Stimulated activated CD4-positive, alpha-beta T cell treated with anti-CD3 and anti-CD28 coated beads, Interleukin-2, amount 100 ng/mL, for 24 hours (primary cell): ENCODE measurements around the gene ABCC3.

Experiments used
- DNase-seq, 2 donors: peaks; one replicate each; pipeline ENCODE4 v3.0.0-alpha.2; 2020

Gene ABCC3

DNA sequence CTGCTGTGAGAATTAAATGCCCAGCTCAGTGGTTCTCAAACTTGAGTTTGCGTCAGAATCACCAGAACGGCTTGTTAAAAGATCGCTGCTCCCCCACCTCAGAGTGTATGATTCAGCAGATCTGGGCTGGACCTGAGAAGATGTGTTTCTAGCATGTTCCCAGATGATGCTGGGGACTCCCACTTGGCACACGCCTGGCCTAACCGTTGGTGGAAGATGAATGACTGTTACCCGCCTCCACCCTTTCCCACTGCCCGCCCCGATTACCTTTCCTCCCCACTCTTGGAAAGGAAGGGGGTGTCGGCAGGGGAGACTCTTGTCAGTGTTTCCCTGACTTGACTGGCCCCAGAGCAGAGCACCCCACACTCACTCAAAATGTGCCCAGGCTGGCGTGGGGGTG is 29.3 kb upstream of the ABCC3 start:
- no peak for DNase-seq

DNA sequence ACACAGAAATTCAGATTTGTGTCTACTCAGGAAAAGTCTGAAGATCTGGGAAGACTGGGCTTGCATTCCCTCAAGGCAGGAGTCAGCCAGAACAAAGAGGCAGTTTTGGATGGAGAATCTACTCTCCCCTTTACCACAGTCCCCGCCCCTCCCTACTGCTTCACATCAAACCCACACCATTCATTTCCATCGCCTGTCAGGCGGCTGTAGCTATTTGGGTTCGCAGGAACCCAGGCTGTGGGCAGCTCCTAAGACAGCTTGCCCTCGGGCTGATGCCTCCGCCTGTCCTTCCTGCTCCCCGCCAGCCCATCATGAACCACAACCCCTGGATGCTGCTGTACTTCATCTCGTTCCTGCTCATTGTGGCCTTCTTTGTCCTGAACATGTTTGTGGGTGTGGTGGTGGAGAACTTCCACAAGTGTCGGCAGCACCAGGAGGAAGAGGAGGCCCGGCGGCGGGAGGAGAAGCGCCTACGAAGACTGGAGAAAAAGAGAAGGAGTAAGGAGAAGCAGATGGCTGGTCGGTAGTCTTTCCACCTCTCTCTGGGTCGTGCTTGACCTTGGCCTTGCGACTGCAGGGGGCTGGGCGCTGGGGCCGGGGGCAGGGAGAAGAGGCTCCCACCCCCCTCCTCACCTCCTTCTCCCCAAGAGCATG is 27.0 kb upstream of the ABCC3 start:
- DNase-seq, result no peak

DNA sequence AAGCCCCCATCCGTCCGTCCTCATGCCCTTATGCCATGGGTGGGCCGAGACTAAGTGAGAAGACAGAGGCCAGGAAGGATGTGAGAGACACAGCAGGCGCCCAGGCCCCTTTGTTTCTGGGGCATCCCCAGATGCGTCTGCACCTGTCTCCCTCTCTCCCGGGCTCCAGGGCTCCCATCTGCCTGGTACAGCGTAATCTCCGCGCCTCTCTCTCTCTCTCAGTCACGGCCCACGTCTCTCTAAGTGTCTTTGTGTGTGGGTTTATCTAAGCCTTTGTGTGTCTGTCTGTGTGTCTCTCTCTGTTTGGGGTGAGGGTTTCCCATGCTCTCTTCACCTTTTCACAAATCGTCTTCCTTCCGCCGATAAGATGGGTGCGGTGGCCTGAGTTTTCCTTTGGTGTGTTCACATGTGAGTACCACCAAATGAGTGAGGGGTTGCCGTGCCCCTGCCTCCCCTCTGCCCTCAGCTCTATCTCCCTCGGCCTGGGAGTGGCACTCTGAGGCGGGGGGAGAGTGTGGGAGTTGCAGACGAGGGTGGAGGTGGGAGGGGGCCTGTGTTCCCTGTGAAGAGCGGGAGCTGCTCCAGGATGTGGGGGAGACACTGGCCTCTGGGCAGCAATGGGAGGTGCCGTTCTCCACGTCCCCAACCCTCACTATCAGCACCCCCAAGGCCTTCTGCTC is 25.8 kb upstream of the ABCC3 start:
- DNase-seq, result no peak

DNA sequence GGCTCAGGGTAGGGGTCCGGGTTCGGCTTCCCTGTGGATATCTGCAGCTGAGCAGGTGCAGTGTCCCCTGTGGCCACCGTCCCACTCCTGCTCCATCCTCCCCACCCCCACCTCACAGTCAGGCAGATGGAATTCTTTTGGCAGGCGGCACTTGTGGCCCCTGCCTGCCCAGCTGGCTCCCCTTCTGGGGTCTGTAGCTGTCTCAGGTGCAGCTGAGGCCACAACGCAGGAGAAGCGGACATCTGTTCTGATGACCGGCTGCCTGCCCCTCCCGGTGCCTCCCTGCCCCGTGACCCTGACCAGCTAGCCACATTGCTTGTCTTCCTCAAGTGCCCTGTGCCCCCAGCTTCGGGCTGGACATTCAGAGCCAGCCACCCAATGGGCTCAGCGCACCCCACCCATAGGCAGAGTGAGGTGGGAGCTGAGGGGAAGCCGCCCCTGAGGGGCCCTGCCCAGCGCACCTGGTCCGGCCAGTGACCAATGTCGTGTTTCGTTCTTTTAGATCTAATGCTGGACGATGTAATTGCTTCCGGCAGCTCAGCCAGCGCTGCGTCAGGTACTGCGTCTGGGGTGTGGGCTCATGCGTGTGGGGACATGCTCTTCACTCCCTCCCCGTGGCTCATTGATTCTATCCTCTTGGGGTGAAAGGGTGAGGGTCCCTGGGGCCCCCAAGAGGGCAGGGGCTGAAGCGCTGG is 25.2 kb upstream of the ABCC3 start:
- DNase-seq, result no peak

DNA sequence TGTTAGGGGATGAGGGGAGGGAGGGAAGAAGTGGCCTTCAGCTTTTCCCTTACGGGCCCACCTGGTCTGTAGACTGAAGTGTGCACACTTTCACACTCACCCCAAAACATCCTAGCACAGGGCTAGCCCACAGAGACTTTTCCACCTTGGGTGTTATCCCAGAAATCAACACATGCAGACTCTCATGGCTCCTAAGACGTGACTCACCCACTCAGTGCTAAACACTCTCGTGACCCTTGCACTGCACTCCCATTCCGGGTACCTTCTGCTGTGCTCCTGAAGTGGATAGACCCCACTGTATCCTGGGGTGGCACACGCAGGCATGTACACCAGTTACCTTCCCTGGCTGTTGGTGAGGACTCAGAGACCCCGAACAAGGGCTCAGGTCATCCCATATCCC is 23.0 kb upstream of the ABCC3 start:
- no peak for DNase-seq

DNA sequence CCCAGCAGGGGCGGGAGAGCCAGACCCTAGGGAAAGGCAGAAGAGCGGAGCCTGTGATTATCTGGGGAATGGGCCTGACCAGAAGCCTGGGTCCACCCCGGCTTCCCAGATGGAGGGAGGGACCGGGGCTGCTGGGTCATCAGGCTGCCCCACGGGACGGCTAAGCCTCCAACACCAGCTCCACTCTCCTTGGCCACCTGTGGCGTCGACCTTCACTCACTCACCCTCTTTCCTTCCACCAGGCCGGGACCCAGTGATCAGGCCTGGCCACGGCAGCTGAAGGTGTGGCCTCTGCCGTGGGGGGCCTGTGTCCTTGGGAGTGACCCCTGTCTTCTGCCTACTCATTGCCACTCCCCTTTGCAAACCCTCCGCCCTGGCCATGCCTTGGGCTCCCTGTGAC is 22.4 kb upstream of the ABCC3 start:
- no peak for DNase-seq

DNA sequence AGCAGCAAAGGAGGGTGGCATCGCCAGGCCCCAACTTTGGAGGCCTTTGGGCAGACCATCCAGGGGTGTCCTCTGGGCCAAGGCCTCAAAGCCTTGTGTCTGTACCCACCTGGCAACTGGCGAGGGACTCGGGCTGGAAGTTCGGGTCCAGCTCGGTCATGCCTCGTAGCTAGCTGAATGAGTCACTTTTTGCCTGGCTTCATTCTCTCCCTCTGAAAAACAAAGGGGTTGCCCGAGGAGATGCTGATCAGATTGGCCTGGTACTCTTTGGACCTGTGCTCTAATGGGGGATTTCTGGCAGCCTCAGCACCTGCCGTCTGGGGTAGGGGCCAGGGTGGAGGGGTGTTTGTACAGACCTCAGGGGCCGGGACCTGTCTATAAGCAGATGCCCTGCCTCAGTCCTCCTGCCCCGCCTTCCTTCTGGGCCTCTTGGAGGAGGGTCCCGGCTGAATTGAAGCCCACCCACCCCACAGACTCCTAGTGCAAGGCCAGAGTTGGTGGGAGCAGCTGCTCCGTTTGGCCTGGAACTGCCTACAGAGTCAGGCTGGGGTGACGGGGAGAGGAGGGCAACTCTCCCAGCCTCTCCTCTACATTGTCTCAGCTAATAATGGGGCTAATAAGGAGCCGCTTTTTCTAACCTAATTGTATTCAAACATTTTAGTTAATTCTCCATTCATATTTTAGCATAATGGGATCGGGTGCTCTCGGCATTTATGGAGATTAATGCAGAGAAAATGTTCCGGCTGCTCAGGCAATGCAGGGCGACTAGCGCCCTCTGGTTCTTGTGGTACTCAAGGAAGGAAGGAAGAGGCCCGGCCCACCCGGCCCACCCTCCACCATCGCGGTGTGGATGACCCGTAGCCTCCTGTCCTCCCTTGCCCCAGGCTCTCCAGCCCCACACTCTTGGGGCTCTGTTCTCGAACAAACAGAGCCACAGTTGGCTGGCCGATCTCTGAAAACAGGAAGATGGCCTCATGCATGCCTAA is 21.4 kb upstream of the ABCC3 start:
- DNase-seq, result no peak

DNA sequence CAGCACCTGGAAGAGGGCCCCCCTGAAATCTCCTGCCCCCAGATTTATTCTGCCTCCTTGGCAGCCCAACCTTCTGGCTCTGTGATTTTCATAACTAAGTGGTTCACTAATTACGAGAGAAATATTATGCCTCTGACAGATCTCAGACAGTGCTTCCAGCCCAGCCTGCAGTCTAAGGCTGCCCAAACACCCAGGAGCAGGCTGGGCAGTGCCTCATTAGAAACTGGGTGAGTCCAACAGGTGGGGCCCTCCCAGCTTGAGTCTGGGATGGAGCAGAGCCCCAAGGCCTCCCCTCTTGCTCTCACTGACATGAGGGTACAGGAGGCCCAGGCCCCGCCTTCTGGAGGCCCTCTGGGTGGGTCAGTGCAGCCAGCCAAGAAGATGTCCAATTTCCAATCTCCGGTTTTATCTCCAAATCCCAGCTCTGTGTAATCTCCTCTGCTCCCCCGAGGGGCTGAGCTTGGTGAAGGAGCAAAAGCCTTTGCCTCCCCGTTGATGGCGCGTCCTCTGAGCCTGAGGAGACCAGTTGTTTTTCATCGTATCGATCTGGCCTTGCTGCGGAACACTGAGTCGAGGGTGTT is 20.1 kb upstream of the ABCC3 start:
- no peak for DNase-seq

DNA sequence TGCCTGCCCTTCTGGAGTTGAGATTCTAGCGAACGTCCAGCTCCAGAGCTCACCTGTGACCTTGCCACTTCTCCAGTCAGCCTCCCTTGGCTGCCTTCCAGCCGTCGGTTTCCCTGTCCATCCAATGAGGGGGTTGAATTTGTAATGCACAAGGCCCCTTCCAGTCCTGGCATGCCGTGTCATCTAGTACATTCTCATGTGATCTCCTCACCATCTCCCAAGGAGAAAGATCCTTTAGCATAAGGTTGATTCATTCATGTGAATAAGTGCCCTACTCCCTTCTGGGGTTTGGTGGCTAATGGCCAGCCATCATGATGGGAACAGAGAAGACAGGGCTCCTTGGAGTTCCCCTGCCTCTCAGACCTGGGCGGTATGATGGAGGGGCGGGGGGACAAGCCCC is 18.9 kb upstream of the ABCC3 start:
- DNase-seq, result no peak

DNA sequence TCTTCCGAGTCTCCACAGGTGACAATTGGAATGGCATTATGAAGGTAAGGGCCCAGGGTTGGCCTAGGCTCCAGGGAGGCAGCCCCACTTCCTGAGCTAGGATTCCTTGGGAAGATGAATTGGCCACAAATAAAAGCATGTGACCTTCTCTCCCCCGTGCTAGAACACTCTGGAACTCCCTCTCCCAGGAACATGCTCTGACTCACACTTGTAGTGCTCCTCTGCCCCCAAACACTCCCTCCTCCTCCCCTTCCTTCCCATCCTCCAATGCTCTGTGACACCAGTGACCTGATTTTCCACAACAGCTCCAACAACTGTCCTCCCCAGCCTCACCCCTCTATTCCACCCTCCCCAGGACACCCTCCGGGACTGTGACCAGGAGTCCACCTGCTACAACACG is 16.4 kb upstream of the ABCC3 start:
- DNase-seq, result no peak

DNA sequence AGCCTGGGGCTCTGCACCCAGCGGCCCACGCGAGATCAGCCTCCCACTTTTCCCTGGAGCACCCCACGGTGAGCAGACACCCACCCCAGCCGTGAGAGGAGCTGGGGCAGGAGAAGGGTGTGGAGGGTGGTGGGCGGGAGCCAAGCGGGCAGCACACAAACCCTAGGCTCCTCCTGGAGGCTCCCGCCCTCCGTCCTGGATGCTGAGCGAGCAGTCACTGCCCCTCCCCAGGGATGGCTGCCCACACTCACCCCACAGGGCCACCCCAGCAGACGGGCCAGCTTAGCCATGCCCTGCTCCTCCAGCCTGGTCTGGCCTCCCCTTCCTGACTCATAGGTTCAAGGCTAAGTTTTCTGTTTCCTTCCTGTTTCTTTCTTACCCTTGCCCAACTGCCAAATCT is 15.7 kb upstream of the ABCC3 start:
- DNase-seq, result no peak

DNA sequence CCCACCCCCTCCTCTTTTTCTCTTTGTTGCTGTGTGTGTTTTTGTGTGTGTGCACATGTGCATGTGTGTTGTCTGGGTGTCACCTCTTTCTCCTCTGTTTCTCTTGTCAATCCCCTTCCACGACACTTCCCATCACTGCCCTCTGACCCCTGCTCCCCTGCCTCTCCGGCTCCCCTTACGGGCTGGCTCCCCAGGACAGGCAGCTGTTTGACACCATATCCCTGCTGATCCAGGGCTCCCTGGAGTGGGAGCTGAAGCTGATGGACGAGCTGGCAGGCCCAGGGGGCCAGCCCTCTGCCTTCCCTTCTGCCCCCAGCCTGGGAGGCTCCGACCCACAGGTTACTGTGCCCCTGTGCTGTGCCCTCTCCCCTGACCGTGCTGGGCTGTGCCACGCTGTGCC is 15.2 kb upstream of the ABCC3 start:
- DNase-seq, result no peak

DNA sequence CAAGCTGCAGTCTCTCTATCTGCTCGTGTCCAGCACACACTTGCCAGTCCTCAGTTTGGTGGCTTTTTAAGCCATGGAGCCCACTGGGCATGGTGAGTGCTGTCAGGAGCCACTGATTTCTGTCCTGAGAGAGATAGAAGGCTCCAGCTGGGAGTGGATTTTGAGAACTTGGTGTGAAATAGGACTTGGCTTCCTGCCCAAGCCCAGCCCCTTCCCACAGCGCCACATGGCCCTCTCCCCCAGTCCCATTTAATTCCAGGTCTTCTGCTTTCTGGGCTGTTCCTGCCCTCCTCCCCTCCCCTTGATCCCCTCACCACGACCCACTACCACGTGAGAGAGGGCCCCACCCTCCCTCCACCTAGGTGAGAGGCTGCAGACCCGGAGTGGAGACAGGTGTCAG is 14.4 kb upstream of the ABCC3 start:
- DNase-seq, result no peak

DNA sequence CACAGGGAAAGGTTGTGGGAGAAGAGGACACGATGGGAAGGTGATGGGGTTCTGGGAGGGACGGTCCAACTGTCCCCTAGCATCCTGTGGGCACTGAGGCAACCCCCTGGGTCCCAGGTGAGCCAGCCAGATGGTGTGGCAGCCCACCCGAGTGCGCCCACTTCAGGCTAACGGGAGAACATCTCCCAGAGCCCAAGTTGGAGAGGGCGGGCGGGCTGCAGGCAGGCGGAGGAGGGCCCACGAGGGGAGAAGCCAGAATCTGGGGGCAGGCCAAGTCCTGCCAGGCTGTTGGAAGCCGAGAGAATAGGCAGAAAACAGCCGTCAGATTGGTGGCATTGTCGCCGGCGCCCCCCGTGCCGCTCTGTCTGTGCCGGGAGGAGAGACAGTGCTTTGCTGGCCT is 13.8 kb upstream of the ABCC3 start:
- DNase-seq, result no peak

DNA sequence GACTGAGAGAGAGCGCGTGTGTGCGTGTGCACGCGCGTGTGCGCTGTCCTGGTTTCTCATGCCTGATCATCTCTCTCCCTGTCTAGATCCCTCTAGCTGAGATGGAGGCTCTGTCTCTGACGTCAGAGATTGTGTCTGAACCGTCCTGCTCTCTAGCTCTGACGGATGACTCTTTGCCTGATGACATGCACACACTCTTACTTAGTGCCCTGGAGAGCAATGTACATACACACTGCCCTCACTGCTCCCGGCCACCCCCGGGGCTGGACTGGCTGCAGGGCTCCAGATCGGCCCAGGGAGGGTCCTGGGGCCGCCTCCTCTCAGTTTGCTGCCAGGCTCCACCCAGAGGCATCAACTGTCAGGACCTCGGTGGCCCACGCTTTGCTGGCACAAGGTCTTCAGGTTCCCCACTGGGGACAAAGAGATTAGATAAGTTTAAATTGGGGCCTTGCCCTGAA is 13.1 kb upstream of the ABCC3 start:
- no peak for DNase-seq

DNA sequence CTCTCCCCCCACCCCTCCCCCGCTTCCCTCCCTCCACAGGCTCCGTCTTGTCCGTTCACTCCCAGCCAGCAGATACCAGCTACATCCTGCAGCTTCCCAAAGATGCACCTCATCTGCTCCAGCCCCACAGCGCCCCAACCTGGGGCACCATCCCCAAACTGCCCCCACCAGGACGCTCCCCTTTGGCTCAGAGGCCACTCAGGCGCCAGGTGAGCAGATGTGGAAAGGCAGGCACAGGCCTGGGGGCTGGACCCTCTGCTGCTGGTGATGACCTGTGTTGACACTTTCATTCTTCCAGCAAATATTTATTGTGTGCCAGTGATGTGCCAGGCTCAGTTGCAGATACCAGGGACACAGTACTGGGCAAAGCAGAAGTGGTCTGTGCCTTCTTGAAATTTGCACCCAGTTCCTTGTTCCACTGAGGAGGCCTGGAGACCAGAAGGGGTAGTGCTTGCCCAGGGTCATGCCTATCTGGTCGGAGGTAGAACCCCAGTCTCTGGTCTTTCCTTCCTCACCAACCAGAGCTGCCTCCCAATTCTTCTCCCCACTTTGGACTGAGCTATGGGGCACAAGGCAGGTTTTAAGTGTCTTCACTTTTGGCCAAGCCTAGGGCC is 10.3 kb upstream of the ABCC3 start:
- no peak for DNase-seq

DNA sequence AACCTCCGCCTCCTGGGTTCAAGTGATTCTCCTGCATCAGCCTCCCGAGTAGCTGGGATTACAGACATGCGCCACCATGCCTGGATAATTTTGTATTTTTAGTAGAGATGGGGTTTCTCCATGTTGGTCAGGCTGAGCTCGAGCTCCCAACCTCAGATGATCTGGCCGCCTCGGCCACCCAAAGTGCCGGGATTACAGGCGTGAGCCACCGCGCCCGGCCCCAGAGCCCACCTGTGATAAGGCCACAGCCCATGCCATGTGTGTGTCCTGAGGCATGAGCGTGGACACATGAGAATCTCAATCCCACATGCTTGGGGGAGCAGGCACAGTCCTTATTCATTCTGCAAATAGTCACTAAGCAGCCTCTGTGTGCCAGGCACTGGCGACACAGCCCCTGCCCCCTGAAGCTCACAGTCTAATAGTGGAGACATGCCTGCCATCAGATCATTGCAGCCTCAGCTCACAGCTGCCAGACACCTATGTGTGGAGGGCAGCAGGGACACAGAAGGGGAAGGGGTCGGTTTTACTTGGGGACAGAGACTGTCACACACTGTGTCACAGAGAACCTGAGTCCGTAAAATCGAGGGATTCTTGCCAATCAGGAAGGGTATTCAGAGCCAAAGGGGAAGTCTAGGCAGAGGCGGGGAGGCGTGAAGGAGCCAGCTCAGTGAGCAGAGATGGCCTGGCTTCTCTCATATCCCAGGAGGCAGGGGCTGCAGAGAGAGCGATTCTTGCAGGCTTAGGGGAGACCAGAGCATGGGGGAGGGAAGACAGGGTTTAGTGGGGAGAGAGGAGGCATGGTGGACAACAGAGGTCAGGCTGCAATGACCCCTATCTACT is 9.4 kb upstream of the ABCC3 start:
- no peak for DNase-seq

DNA sequence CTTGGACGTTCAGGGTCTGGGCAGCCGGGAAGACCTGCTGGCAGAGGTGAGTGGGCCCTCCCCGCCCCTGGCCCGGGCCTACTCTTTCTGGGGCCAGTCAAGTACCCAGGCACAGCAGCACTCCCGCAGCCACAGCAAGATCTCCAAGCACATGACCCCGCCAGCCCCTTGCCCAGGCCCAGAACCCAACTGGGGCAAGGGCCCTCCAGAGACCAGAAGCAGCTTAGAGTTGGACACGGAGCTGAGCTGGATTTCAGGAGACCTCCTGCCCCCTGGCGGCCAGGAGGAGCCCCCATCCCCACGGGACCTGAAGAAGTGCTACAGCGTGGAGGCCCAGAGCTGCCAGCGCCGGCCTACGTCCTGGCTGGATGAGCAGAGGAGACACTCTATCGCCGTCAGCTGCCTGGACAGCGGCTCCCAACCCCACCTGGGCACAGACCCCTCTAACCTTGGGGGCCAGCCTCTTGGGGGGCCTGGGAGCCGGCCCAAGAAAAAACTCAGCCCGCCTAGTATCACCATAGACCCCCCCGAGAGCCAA is 8.6 kb upstream of the ABCC3 start:
- peak; percentile 69 to 73 for DNase-seq

DNA sequence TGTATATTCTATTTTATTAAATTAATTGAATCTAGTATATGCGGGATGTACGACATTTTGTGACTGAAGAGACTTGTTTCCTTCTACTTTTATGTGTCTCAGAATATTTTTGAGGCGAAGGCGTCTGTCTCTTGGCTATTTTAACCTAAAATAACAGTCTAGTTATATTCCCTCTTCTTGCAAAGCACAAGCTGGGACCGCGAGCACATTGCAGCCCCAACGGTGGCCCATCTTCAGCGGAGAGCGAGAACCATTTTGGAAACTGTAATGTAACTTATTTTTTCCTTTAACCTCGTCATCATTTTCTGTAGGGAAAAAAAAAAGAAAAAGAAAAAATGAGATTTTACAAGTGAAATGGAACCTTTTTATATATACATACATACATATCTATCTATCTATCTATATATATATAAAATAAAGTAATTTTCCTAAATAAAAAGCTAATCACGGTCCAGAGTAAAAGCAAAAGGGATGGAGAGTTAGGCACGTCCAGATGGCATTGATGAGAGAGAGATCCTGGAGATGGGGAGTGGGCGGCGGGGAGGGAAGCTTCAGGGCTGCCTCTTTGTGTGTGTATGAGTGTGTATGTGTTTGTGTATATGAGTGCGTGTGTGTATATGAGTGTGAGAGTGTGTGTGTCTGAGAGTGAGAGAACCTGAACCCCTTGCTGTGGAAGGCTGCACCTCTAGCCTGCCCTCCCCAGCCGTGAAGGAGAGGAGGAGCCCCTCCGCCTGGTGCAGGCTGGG is 7.5 kb upstream of the ABCC3 start:
- no peak for DNase-seq
